Hepatocyte (in vitro differentiated cells): ENCODE results near the gene TMC1. TPM values are rescaled to one million over a fixed set of nuclear protein-coding genes. Genes with fewer than 3 reads are reported as not detected.

ENCODE experiments used
- DNase-seq: peaks from one replicate; pipeline ENCODE4 v3.0.0-alpha.2; 2016; ENCODE audit warnings: low spot score
- H2AFZ ChIP-seq: fragments of 200-600 bp; sonication (generic); 2 replicates; pipeline ENCODE4 v1.6.0; 2016; ENCODE audit warnings: antibody characterized with exemption, mild to moderate bottlenecking
- H3K27ac ChIP-seq: fragments of 200-600 bp; sonication (generic); 2 replicates; pipeline ENCODE4 v1.5.1; 2016; ENCODE audit warnings: mild to moderate bottlenecking
- H3K27me3 ChIP-seq: fragments of 200-600 bp; sonication (generic); 2 replicates; pipeline ENCODE4 v1.6.1; 2016
- H3K36me3 ChIP-seq: fragments of 200-600 bp; sonication (generic); replicated peaks from 2 replicates; pipeline ENCODE4 v1.5.1; 2016; ENCODE audit warnings: low read depth; ENCODE audit not compliant: insufficient read depth
- H3K4me1 ChIP-seq: fragments of 200-600 bp; sonication (generic); 2 replicates; pipeline ENCODE4 v1.5.1; 2016; ENCODE audit warnings: mild to moderate bottlenecking, moderate library complexity; ENCODE audit not compliant: insufficient read depth
- H3K4me2 ChIP-seq: fragments of 200-600 bp; sonication (generic); 2 replicates; pipeline ENCODE4 v1.6.0; 2016
- H3K4me3 ChIP-seq: fragments of 200-600 bp; sonication (generic); 2 replicates; pipeline ENCODE4 v1.5.1; 2016; ENCODE audit warnings: mild to moderate bottlenecking
- H3K79me2 ChIP-seq: fragments of 200-600 bp; sonication (generic); 2 replicates; pipeline ENCODE4 v1.6.0; 2017; ENCODE audit warnings: mild to moderate bottlenecking
- H3K9me2 ChIP-seq: fragments of 200-600 bp; sonication (generic); replicated peaks from 2 replicates; pipeline ENCODE4 v1.6.0; 2017; ENCODE audit warnings: mild to moderate bottlenecking; ENCODE audit not compliant: insufficient read depth
- H3K9me3 ChIP-seq: fragments of 200-600 bp; sonication (generic); 2 replicates; pipeline ENCODE4 v1.5.1; 2016; ENCODE audit warnings: low read depth, mild to moderate bottlenecking
- H4K20me1 ChIP-seq: fragments of 200-600 bp; sonication (generic); 2 replicates; pipeline ENCODE4 v1.6.0; 2016; ENCODE audit warnings: mild to moderate bottlenecking; ENCODE audit not compliant: insufficient read depth, poor library complexity, severe bottlenecking
- CTCF ChIP-seq: fragments of 200-600 bp; sonication (generic); IDR thresholded peaks from 2 replicates; pipeline ENCODE4 v1.5.1; 2016; ENCODE audit warnings: antibody characterized with exemption, mild to moderate bottlenecking; ENCODE audit not compliant: poor library complexity
- EZH2 ChIP-seq: fragments of 200-600 bp; sonication (generic); IDR thresholded peaks from 2 replicates; pipeline ENCODE4 v1.6.1; 2016; ENCODE audit warnings: antibody characterized with exemption, mild to moderate bottlenecking, borderline replicate concordance
- EZH2phosphoT487 ChIP-seq: fragments of 200-600 bp; sonication (generic); IDR thresholded peaks from one replicate; pipeline ENCODE4 v1.6.1; 2018; ENCODE audit warnings: antibody characterized with exemption, mild to moderate bottlenecking, low read depth, moderate library complexity; ENCODE audit not compliant: unreplicated experiment, severe bottlenecking
- WGBS: methylation state at CpG from one replicate; pipeline ENCODE4 v1.1.6; 2016; ENCODE audit warnings: low lambda C conversion rate; ENCODE audit errors: missing lambda C conversion rate; 5-methylcytosine and 5-hydroxymethylcytosine counted together
- polyA plus RNA-seq: library from polyadenylated mRNA; unstranded; fragments of >200 nt; fragmentation: Nextera tagmentation; extraction: Ambion mirVana; gene quantifications from 2 replicates; pipeline ENCODE4 v1.2.1, GENCODE V29; 2016
- total RNA-seq: library from RNA; depleted of rRNA; stranded (reverse); fragments of >200 nt; gene quantifications from 2 replicates; pipeline ENCODE4 v1.2.3, GENCODE V29; 2014

Gene TMC1
- total and polyA plus RNA-seq, 2 experiments from 2014 or later: 0.20 to 0.23 TPM

DNA sequence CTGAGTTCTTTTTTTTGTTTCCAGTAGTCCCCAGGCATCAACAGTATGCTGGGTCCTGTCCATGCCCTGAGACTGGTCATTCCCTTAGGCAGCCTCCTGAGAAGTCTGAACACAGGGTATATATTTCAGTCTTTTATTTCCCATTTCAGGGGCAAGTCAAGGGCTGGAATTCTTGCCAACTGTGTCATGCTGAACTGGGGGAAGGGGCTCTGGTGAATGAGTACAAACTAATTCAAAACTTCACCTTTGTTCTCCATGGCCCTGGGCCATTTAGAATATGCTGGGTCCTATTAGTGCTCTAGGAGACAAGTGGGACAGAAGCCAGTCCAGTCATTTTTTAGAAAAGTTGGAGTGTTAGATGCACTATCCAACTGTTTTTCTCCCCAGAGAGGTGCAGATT lies 170.3 kb downstream of the TMC1 start:
- no peaks in the 10 kb centered on the region for H3K79me2 ChIP-seq
- DNase-seq: no peak
- H3K36me3 ChIP-seq: no peaks in the 10 kb centered on the region
- no peaks in the 10 kb centered on the region for H3K9me3 ChIP-seq
- H3K9me2 ChIP-seq: no peaks in the 10 kb centered on the region
- H4K20me1 ChIP-seq: no peaks in the 10 kb centered on the region
- no peak overlapping the region for H3K27ac ChIP-seq
- no peak overlapping the region for H3K4me3 ChIP-seq
- no peaks in the 10 kb centered on the region for H3K27me3 ChIP-seq
- H3K4me1 ChIP-seq: no peaks in the 10 kb centered on the region
- H3K4me2 ChIP-seq: no peak overlapping the region
- TF ChIP-seq EZH2: no peak
- TF ChIP-seq CTCF: no peak
- TF ChIP-seq EZH2phosphoT487: no peak
- no peak overlapping the region for H2AFZ ChIP-seq

- TF ChIP-seq EZH2 (no peak), EZH2phosphoT487 (no peak), CTCF (no peak)
- WGBS: 78% methylated on average over 3 of the region's 3 CpGs
- H4K20me1 ChIP-seq: no peaks in the 10 kb centered on the region
- no peaks in the 10 kb centered on the region for H3K4me1 ChIP-seq
- no peak for DNase-seq
- no peaks in the 10 kb centered on the region for H3K9me3 ChIP-seq
- H3K79me2 ChIP-seq: no peaks in the 10 kb centered on the region
- no peak overlapping the region for H3K4me2 ChIP-seq
- no peak overlapping the region for H2AFZ ChIP-seq
- no peaks in the 10 kb centered on the region for H3K36me3 ChIP-seq
- no peak overlapping the region for H3K4me3 ChIP-seq
- H3K27ac ChIP-seq: no peak overlapping the region
- no peaks in the 10 kb centered on the region for H3K9me2 ChIP-seq
- H3K27me3 ChIP-seq: no peaks in the 10 kb centered on the region
Measured at GRCh38 chr9:72695365-72695764, 174.0 kb downstream of the TMC1 start.

DNA sequence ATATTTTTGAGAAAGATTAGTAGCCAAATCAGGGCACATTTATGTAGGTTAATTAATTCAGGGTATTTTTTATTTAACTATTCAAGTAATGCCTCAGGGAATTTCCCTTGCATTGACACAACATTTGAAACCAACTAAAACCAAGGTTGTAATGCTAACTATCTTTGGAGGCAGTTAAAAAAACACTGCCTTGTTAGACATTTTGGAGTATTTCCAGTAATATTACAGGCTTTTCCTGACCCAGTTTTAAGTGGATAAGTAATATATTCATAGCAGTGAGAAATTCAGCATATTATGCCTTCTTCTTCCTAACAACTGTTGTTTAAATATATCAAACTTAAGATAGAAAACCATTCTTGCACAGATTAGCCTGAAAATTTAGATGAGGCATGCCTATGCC lies 175.1 kb downstream of the TMC1 start:
- Histone ChIP-seq H3K4me1 (no peaks in the 10 kb centered on the region), H3K4me3 (no peak overlapping the region), H4K20me1 (no peaks in the 10 kb centered on the region), H3K9me2 (no peaks in the 10 kb centered on the region), H3K27ac (no peak overlapping the region), H2AFZ (no peak overlapping the region), H3K27me3 (no peaks in the 10 kb centered on the region), H3K9me3 (no peaks in the 10 kb centered on the region), H3K36me3 (no peaks in the 10 kb centered on the region), H3K79me2 (no peaks in the 10 kb centered on the region), H3K4me2 (no peak overlapping the region)
- DNase-seq: no peak
- TF ChIP-seq CTCF (no peak), EZH2 (no peak), EZH2phosphoT487 (no peak)

DNA sequence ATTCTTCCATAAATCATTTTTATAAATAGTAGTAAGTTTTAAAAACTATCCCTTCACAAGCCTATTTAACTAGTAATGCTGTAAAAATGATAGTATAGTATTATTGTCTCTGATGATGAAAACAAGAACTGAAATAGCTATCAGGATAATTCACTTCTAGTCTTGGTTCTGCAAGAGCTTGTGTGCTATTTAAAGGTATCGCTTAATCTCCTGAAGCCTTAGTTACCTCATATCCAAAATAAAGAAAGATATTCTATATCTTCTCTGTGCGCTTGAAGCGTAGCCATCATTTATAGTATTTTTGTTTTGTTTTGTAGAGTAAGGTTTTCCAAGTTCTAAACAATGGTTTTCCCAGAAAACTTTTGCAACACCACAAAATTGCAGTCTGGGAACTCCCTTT lies 180.1 kb downstream of the TMC1 start:
- Histone ChIP-seq H3K27ac (no peak overlapping the region), H2AFZ (no peak overlapping the region), H3K36me3 (no peaks in the 10 kb centered on the region), H3K9me2 (no peaks in the 10 kb centered on the region), H3K9me3 (no peaks in the 10 kb centered on the region), H3K27me3 (no peaks in the 10 kb centered on the region), H3K4me3 (no peak overlapping the region), H3K4me2 (no peak overlapping the region), H4K20me1 (no peaks in the 10 kb centered on the region), H3K79me2 (no peaks in the 10 kb centered on the region), H3K4me1 (no peaks in the 10 kb centered on the region)
- TF ChIP-seq EZH2 (no peak), CTCF (no peak), EZH2phosphoT487 (no peak)
- no peak for DNase-seq
- WGBS: 93% methylated on average over 3 of the region's 3 CpGs
